Fibroblast of lung (primary cell): ENCODE results near the gene B3GAT3. TPM values are rescaled to one million over a fixed set of nuclear protein-coding genes. Genes with fewer than 3 reads are reported as not detected.
A peak's percentile ranks its signal among the peaks of the same experiment; 100 is the strongest.
"Not testable (repeated sequence)": the region's sequence is repeated elsewhere in the genome, so short reads cannot be mapped to it uniquely, and the experiment has no call there.

ENCODE experiments used
- DNase-seq, 2 donors: peaks; one replicate each; pipeline versions ENCODE4 v3.0.0 to v3.0.0-alpha.2; 2010; ENCODE audit warnings: low read depth in 2 of 2
- H2AFZ ChIP-seq: 2 replicates; pipeline ENCODE4 v1.5.1; 2012; ENCODE audit warnings: low read length, control low read depth, inconsistent platforms
- H3K27ac ChIP-seq: 2 replicates; pipeline ENCODE4 v1.5.1; 2011; ENCODE audit warnings: low read length, control low read depth; ENCODE audit not compliant: insufficient read depth
- H3K27me3 ChIP-seq: 2 replicates; pipeline ENCODE4 v1.5.1; 2011; ENCODE audit warnings: mild to moderate bottlenecking, low read length; ENCODE audit not compliant: control insufficient read depth, insufficient read depth
- H3K36me3 ChIP-seq: 2 replicates; pipeline ENCODE4 v1.5.1; 2011; ENCODE audit warnings: low read length; ENCODE audit not compliant: control insufficient read depth, insufficient read depth
- H3K4me1 ChIP-seq: 2 replicates; pipeline ENCODE4 v1.5.1; 2011; ENCODE audit warnings: low read length; ENCODE audit not compliant: control insufficient read depth, insufficient read depth; ENCODE audit errors: extremely low read depth
- H3K4me2 ChIP-seq: 2 replicates; pipeline ENCODE4 v1.5.1; 2011; ENCODE audit warnings: low read length, control low read depth; ENCODE audit not compliant: insufficient read depth; ENCODE audit errors: extremely low read depth
- H3K4me3 ChIP-seq, 4 experiments: fragments of 200-600 bp in 1 of 4; sonication (generic) in 1 of 4; replicated peaks in 1 of 4; 2 replicates each; pipeline ENCODE4 v1.5.1; 2011 to 2016; ENCODE audit warnings: low read length in 4 of 4, low read depth in 3 of 4, mild to moderate bottlenecking in 3 of 4, control low read depth in 2 of 4, inconsistent platforms in 1 of 4, mixed read lengths in 1 of 4; ENCODE audit not compliant: insufficient read depth in 1 of 4; ENCODE audit errors: control extremely low read depth in 1 of 4
- H3K79me2 ChIP-seq: 2 replicates; pipeline ENCODE4 v1.5.1; 2012; ENCODE audit warnings: mild to moderate bottlenecking, low read length, inconsistent platforms; ENCODE audit not compliant: control insufficient read depth, insufficient read depth
- H3K9ac ChIP-seq: 2 replicates; pipeline ENCODE4 v1.5.1; 2011; ENCODE audit warnings: mild to moderate bottlenecking, low read length, control low read depth; ENCODE audit not compliant: insufficient read depth
- H3K9me3 ChIP-seq: 2 replicates; pipeline ENCODE4 v1.5.1; 2012; ENCODE audit warnings: low read depth, low read length; ENCODE audit not compliant: control insufficient read depth, insufficient read depth
- H4K20me1 ChIP-seq: 2 replicates; pipeline ENCODE4 v1.5.1; 2011; ENCODE audit warnings: low read length; ENCODE audit not compliant: control insufficient read depth, insufficient read depth; ENCODE audit errors: extremely low read depth
- EZH2 ChIP-seq: IDR thresholded peaks from 2 replicates; pipeline ENCODE4 v1.5.1; 2012; ENCODE audit warnings: low read length, control low read depth, mild to moderate bottlenecking; ENCODE audit errors: missing control alignments
- polyA plus RNA-seq, 2 donors: library from polyadenylated mRNA; depleted of rRNA in 1 of 2; stranded (reverse) in 1 of 2; unstranded in 1 of 2; fragments of >200 nt; gene quantifications; 2 replicates each; pipeline ENCODE4 v1.2.1, GENCODE V29; 2011 to 2012; ENCODE audit warnings: missing spikeins in 1 of 2
- total RNA-seq: library from RNA; depleted of rRNA; stranded (reverse); fragments of >200 nt; gene quantifications from 2 replicates; pipeline ENCODE4 v1.2.1, GENCODE V29; 2014
- TF ChIP-seq, protein P1 (sequence below), 2 donors: IDR thresholded peaks in 1 of 2; conservative IDR thresholded peaks in 1 of 2; 1 replicate in 1 of 2; 2 replicates in 1 of 2; pipeline ENCODE4 v1.5.1; 2011 to 2012; ENCODE audit warnings: low read length in 2 of 2, control low read depth in 1 of 2, inconsistent platforms in 1 of 2, low read depth in 1 of 2, mild to moderate bottlenecking in 1 of 2

Gene B3GAT3
- total and polyA plus RNA-seq, 2 donors (not counting 1 experiment from before 2014, with no cell fraction given) = 17.6 to 29.1 TPM

DNA sequence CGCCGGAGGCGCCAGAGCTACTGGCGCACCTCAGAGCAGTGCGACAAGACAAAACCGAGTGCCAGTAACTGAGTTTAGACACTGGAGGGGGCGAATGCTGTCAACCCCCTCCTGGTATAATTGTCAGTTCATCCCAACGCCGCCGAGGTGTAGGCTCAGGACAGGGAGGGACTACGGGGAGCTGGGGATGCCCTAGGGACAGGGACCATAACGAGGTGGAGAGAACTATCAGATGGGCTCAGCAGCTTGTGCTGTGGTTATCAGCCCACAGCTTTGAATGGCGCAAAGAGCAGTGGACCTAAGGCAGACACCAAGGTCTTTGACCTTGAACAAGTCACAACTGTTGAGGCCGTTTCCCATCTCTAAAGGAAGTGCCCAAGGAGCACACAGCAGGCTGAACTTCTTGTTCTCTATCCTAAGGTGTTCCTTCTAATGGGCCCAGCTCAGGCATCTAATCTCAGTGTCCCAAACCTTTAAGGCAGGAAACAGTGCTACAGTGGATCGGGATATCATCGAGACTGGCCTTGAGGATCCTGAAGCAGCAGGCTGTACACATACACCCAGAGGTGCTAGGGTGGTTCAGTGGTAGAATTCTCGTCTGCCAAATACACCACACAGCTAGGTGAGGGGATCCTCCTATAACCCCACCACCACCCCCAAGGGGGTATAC lies 29.5 kb downstream of the B3GAT3 start:
- no peak for DNase-seq
- peak overlapping the region; percentile 85 for H2AFZ ChIP-seq
- no peaks in the 10 kb centered on the region for H3K9me3 ChIP-seq
- TF ChIP-seq, protein P1, sequence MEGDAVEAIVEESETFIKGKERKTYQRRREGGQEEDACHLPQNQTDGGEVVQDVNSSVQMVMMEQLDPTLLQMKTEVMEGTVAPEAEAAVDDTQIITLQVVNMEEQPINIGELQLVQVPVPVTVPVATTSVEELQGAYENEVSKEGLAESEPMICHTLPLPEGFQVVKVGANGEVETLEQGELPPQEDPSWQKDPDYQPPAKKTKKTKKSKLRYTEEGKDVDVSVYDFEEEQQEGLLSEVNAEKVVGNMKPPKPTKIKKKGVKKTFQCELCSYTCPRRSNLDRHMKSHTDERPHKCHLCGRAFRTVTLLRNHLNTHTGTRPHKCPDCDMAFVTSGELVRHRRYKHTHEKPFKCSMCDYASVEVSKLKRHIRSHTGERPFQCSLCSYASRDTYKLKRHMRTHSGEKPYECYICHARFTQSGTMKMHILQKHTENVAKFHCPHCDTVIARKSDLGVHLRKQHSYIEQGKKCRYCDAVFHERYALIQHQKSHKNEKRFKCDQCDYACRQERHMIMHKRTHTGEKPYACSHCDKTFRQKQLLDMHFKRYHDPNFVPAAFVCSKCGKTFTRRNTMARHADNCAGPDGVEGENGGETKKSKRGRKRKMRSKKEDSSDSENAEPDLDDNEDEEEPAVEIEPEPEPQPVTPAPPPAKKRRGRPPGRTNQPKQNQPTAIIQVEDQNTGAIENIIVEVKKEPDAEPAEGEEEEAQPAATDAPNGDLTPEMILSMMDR (conservative IDR thresholded peaks at IDR 0.05 in 1 of 2, IDR thresholded peaks at IDR 0.05 in 1 of 2; ENCODE audit: low read depth in 1 of 2, low read length in 2 of 2) = no peak
- TF ChIP-seq EZH2 = no peak
- peaks cover 9% of the 10 kb centered on the region for H3K79me2 ChIP-seq
- H3K4me1 ChIP-seq = peaks cover 10% of the 10 kb centered on the region
- H3K4me2 ChIP-seq = peak overlapping the region; percentile 99
- peaks cover 19% of the 10 kb centered on the region for H3K36me3 ChIP-seq
- peak overlapping the region; percentile 91 for H3K27ac ChIP-seq
- H3K27me3 ChIP-seq = no peaks in the 10 kb centered on the region
- peak overlapping the region; percentile 60 to 84 (median 64) for H3K4me3 ChIP-seq
- H4K20me1 ChIP-seq = no peaks in the 10 kb centered on the region
- peak overlapping the region; percentile 70 for H3K9ac ChIP-seq

DNA sequence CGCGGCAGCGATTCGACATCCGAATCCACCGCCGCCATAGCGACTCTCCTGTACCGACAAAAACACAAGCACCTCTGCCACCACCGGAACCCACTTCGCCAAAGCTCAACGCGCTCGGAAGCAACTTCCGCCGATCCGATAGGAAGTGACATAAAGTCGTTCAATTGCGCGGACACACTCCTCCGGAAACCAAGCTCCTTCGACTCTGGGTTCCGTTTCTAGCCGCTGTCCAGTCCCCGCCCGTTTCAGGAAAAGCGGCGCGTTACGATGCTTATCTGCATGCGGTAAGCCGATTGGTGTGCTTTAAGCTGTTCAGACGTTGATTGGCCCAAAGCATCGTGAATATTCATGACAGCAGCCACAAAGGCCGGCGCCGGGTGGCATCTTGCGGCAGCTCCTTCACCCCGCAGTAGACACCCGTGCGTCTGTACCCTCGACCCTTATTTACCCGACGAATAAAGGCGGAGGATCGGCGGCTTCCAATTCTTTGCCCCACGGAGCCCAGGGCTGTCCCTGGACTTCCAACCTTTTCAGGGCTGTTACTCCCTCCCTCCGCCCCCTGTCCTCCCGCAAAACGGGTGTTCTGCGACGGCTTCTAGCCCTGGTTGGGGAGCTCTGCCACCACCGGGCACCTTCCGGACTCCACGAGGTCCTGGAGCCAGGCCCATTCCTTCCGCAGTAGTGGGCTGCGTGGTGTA lies 30.2 kb downstream of the B3GAT3 start, which contains the start of gene TUT1:
Gene TUT1 (minus strand): TSS at position 76 of the 698 bp plus-strand sequence. CDS start 38 bp downstream, at position 38.
- peak within 1 kb of the TSS; percentile 83 to 90 (median 84) for H3K4me3 ChIP-seq
- H3K27me3 ChIP-seq = no peaks in the 10 kb centered on the region
- H2AFZ ChIP-seq = peak within 1 kb of the TSS; percentile 85
- peak within 1 kb of the TSS; percentile 99 for H3K4me2 ChIP-seq
- H3K36me3 ChIP-seq = peaks cover 16% of the 10 kb centered on the region
- TF ChIP-seq, protein P1 (conservative IDR thresholded peaks at IDR 0.05 in 1 of 2, IDR thresholded peaks at IDR 0.05 in 1 of 2; ENCODE audit: low read depth in 1 of 2, low read length in 2 of 2) = no peak
- TF ChIP-seq EZH2 = no peak
- peaks cover 8% of the 10 kb centered on the region for H3K79me2 ChIP-seq
- no peaks in the 10 kb centered on the region for H3K9me3 ChIP-seq
- peaks cover 10% of the 10 kb centered on the region for H3K4me1 ChIP-seq
- peak; percentile 99 to 100 for DNase-seq
- no peaks in the 10 kb centered on the region for H4K20me1 ChIP-seq
- H3K27ac ChIP-seq = peak within 1 kb of the TSS; percentile 91
- peak within 1 kb of the TSS; percentile 80 for H3K9ac ChIP-seq

DNA sequence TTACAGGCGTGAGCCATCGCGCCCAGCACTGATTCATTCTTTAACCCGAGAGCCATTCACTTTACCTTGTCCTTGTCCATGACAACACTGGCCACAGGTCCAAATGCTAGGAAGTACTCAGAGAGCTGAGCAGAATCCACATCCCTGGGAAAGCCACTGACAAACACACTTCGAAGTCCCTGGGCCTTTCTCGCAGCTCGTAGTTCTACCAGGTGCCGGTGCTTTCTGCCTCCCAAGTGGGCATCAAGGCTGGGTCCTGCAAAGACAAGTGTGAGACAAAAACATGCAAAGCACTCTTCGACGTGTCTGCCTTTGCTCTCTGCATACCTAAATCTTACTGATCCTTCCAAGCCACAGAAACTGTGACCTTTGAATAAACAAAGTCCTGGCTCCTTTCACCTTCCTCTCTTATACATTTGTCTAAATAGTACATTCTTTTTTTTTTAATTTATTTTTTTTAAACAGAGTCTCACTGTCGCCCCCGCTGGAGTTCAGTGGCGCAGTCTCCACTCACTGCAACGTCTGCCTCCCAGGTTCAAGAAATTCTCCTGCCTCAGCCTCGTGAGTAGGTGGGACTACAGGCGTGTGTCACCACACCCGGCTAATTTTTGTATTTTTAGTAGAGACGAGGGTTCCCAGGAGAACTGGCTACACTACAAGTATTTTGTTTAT lies 32.7 kb downstream of the B3GAT3 start:
- H3K4me3 ChIP-seq = no peak overlapping the region
- peak in 1 of 2 donors; percentile 21 for DNase-seq
- no peak overlapping the region for H3K27ac ChIP-seq
- no peak overlapping the region for H3K9ac ChIP-seq
- H3K9me3 ChIP-seq = no peaks in the 10 kb centered on the region
- H4K20me1 ChIP-seq = no peaks in the 10 kb centered on the region
- H3K4me2 ChIP-seq = no peak overlapping the region
- no peaks in the 10 kb centered on the region for H3K27me3 ChIP-seq
- peaks cover 8% of the 10 kb centered on the region for H3K79me2 ChIP-seq
- peaks cover 10% of the 10 kb centered on the region for H3K4me1 ChIP-seq
- no peak for TF ChIP-seq EZH2
- TF ChIP-seq, protein P1 (conservative IDR thresholded peaks at IDR 0.05 in 1 of 2, IDR thresholded peaks at IDR 0.05 in 1 of 2; ENCODE audit: low read depth in 1 of 2, low read length in 2 of 2) = peak; percentile 22 to 44
- no peak overlapping the region for H2AFZ ChIP-seq
- peaks cover 9% of the 10 kb centered on the region for H3K36me3 ChIP-seq

DNA sequence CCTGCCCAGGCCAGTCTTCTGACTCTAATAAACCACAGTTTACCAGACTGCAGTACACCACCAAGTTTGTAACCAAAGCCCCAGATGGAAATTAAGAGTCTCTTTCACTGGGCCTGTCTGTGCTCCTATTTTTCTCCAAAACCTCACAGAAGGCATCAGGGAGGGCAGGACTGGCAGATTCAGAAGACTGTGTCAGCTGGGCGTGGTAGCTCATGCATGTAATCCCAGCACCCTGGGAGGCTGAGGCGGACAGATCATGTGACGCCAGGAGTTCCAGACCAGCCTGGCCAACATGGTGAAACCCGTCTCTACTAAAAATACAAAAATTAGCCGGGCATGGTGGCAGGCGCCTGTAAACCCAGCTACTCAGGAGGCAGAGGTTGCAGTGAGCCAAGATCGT lies 36.4 kb downstream of the B3GAT3 start:
- not testable (repeated sequence) for H3K36me3 ChIP-seq, H2AFZ ChIP-seq, H3K4me2 ChIP-seq, H3K9me3 ChIP-seq, H3K79me2 ChIP-seq, H3K4me1 ChIP-seq, H3K9ac ChIP-seq, H3K27ac ChIP-seq, H3K4me3 ChIP-seq, DNase-seq, H4K20me1 ChIP-seq, H3K27me3 ChIP-seq
